HG02981 (cell line): ENCODE measurements around the gene FRMD4A.

ENCODE experiments used
- ATAC-seq: cut with Tn5 transposase; IDR thresholded peaks from one replicate; pipeline ENCODE4 v1.9.1; 2021; ENCODE audit warnings: mild to moderate bottlenecking, moderate library complexity; ENCODE audit not compliant: unreplicated experiment

Gene FRMD4A

DNA sequence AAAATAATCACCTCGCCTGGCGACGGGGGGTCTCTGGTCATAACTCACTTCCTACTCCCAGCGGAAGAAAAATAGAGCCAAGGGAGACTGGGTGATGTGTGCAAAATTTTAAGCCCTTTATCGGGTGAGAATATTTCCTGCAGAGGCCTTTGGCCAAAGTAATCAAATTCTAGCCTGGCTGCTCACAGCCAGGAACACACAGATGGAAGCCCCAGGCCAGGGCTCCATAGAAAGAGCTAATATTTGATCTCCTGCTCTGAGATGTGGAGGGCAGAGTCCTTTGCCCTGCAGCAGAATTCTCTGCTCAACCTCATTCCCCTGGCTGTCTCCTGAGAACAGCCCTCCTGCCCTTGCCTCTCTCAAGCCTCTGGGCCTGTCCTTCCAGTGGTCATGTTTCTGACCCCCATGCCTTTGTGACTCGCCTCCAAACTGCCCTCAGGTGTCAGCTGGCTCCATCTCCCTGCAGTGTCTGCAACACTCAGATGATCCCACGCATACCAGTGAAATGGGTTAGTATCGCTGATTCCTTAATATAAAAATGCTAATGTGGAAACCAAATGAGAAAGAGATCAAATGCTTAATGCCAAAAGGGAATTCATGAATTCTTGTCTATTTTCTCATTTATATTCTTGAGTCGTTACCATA lies 34.5 kb downstream of the FRMD4A start:
- no peak for ATAC-seq

DNA sequence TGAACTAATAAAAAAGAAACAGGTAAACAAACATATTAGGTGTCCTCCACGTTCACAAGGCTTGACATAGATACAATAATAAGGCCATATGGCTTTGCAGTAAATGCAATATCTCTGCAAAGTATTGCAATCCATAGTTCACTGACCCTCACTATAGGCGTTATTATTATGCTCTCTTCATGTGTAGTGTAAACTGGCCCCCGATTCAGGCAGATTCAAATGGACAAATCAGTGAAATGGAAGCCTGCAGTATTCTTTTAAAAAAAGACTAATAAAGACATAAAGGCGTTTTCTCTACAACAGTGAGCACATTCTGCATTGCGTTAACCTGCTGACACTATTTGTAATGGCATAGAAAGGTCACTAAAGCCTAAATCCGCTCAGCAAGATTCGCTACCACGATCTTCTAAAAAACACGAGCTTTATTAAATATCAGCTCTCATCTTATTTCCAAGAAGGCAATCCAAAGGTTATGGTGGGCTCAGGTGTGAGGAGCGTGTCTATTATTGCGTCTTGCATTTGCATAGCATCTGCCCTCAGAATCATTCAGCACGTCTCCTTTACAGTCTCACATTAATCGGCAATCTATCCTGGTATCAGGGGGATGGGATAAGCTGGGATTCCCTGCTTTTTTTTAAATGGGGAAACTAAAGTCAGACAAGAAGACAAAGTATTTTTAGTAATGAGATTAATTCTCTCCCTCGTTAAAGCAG lies 36.2 kb downstream of the FRMD4A start:
- no peak for ATAC-seq

GRCh38 chr10:14293526-14293925 lies 37.2 kb downstream of the FRMD4A start:
- no peak for ATAC-seq

- no peak for ATAC-seq
Observed at GRCh38 chr10:14291296-14291695, 39.4 kb downstream of the FRMD4A start.

DNA sequence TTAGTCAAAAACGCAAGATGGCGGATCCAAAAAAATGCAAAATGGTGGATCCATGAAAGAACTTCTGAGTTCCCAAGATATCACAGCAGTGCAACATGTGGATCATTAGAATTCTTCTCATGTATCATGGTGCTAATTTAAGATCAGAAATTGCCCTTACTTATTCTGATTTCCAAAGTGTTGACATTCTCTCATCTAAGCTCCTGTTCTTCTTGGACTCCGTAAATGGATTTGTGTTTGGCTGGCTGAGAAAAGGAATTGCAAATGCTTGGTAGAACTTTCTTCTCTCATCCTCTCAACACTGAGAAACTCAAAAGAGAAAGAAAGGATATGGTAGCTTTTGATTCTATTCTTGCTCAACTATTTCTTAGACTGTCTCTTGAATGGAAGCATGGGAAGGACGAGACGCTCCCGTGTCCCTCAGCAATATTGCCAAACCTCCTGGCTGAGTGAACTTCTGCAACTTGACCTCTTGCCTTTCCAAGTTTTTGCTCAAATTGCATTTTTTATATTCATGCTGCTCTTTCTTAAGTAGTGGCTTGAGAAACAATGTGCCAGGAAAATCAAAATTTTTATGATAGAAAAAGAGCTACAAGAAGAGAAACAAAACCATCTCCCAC lies 44.7 kb downstream of the FRMD4A start:
- ATAC-seq, result no peak

DNA sequence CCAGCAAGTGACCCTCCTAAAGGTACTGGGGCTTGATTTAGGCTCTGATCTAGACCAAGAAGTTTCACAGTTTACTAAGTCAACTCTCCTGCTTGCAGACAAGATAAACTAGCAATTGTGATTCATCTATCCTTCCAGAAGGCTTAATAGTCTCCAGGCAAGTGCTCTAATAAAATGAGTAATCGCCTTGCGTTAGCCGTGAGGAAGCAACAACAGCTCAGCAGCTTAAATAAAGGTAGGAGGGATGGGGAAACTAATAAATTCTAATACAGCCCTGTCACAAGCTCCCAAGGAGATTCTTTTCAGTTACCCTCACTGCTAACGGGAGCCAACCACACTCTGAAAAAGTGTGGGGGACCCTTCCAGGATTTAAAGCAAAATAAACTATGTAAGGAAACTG lies 48.4 kb downstream of the FRMD4A start:
- ATAC-seq, result no peak

DNA sequence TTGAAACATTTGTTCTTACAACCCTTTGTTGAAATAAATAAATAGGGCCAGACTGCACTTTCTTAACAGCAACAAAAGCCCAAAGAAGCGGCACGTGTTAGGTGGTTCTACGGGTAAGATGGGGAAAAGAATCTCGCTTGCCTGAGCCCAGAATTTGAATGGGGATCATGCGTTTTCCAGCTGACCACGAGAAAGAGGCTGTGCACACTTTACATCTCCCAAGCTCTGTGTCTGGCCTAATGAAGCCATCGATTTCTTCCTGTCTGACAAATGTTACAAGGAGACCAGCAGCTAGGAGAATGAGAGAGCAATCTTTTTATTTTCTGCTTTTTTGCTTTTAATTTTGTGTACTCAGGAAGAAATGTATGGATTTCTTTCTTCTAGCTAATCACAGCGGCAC lies 52.2 kb downstream of the FRMD4A start:
- no peak for ATAC-seq

DNA sequence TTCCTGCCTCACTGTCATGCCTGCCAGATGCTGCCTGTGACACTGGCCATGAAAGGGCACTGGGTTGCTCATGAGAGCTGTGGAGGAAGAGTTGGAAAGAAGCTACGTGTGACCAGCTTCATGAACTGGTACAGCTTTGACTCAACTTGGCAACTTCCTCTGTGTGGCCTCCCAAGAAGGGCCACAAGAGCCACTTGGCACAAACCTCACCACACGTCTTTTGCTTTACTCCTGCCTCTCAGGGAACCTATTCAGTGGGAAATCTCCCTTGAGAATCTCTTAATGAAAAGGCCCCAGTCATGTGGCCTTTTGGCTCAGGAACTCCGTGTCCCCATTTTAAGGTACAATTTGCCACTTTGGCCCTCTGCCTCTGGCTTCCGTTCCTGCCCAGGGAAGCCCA lies 54.5 kb downstream of the FRMD4A start:
- ATAC-seq, result no peak

GRCh38 chr10:14271621-14272020 lies 59.1 kb downstream of the FRMD4A start:
- ATAC-seq, result no peak

GRCh38 chr10:14270370-14270769 lies 60.4 kb downstream of the FRMD4A start:
- no peak for ATAC-seq

DNA sequence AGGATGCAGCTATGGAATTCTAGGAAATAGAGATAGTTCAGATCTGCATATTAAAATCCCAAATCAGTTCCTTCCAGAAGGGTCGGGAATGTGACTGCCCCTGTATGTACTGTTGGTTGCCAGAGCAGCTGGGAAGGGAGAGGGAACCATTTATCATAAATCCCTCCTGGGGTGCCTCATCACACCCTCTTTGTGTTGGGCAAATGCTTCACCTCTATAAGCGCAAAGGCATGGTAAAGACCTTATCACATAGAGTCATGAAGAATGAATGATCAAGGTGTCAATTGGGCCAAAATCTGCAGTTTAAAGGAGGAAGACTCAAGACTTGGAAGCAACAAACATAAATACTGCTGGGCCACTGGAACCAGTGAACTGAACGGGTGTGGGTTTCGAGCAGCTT lies 65.0 kb downstream of the FRMD4A start:
- no peak for ATAC-seq

GRCh38 chr10:14262836-14263425 lies 67.8 kb downstream of the FRMD4A start:
- no peak for ATAC-seq

DNA sequence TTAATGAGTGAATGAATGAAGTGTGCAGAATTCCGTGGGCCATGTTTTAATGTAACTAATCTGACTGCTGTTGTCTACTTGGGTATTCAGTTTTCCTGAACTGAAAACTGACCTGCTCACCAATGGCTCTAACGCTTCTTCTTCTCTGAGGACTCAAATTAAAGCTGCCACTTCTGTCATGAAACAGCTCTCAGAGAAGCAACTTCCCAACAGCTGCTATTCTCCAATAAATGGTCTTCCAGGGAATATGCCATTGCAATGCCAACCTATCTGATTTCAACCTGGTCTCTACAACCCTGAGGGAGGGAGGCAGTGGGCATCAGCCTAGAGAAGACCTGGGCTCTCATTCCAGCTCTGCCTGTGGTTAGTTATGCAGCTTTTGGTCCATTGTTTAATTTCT lies 69.4 kb downstream of the FRMD4A start:
- no peak for ATAC-seq

GRCh38 chr10:14259696-14260566 lies 70.8 kb downstream of the FRMD4A start:
- ATAC-seq, result no peak

- no peak for ATAC-seq
Observed at GRCh38 chr10:14254368-14254767, 76.4 kb downstream of the FRMD4A start.

DNA sequence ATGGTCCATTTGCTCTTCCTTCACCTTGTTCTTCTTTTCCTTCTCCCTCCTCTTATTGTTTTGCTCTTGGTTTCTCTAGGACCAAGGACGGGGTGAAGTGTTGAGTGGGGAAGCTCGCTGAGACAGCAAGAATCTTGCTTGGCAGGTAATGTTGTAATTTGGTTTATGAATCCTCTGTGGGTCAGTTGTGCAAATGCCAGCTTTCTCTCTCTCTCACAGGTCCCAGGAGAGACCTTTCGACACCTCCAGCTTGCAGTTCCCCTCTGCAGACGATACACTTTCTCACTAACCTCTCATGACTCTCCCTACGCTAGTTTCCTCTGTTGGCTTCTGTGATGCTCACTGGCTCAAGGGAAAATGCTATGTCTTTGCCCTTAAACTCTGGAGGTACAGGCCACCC lies 77.0 kb downstream of the FRMD4A start:
- ATAC-seq, result no peak

DNA sequence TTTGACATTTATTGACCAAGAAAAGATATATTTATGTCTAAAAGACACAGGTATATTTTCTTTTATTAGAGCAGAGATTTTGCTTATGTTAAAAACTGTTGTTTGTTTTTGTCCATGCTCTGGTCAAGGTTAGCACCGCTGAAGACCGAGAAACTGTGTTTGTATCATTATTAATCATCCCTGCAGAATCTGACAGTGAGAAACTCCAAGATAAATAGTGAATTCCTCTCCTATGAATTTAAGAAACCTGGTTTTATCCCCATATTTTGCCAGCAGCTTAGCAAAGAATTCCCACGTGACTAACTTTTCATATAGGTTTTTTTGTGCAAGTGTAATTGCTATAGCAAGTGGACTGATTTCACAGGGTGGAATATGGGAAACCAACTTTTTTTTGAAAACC lies 77.6 kb downstream of the FRMD4A start:
- ATAC-seq, result no peak

GRCh38 chr10:14250496-14251076 lies 80.1 kb downstream of the FRMD4A start:
- no peak for ATAC-seq

DNA sequence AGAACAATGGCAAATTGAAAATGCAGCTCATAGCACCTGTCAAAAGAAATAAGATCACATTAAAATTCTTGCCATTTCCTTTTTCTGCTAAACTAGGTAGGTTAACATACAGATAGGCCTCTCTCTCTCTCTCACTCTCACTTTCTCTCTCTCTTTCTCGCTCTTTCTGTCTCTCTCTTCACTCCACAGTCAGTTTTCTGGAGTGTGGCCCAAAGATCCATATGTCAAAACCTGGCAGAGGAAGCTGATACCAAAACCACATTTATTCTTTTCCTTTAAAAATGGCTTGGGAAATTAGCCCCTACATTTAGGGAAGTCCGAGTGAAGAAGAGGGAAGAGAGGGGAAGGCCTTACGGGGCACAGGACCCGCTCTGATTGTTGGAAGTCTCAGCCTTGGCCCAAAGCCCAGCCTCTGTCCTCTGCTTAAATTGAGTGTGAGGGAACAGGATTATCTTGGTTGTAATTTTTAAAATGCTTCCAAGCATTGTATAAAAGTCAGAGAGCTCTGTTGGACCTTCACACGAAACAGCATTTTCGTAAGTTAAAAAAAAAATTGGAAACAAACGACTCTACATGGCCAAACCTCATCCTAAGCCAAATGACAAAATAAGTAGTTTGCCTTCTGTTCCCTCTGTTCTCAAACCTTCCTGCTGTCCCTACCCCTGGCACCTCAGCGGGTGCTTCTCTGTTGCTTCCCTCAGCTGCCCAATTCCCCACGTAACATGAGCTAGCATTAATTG lies 83.2 kb downstream of the FRMD4A start:
- ATAC-seq, result no peak

- no peak for ATAC-seq
Observed at GRCh38 chr10:14244801-14245211, 85.9 kb downstream of the FRMD4A start.
